Activated T-helper 1 cell treated with Interleukin-2 at 50 U/mL for 16 hours (primary cell): Measurements from ENCODE around the gene CACNB2.

Experiments used
- DNase-seq: peaks from one replicate; pipeline ENCODE4 v3.0.0-alpha.2; 2020; ENCODE audit warnings: low read depth

CACNB2 gene

GRCh38 chr10:18293536-18294510 lies 153.6 kb downstream of the CACNB2 start:
- DNase-seq, result no peak

- no peak for DNase-seq
Measured at GRCh38 chr10:18294633-18295032, 154.4 kb downstream of the CACNB2 start.

- no peak for DNase-seq
Measured at GRCh38 chr10:18297659-18298058, 157.4 kb downstream of the CACNB2 start.

DNA sequence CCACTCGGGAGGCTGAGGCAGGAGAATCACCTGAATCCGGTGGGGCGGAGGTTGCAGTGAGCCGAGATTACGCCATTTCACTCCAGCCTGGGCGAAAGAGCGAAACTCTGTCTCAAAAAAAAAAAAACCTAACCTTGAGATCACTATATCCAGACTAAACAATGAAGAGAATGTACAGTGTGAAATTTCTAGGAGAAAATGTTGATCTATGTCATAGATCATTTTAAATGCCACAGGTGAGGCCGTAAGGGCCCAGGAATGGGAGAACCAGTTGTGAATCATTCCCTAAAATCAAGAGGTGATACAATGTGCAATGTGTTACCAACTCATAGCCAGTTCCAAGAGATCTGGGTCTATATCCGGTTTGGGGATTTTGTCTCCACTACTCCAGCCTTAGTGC lies 158.0 kb downstream of the CACNB2 start:
- DNase-seq, result no peak

- DNase-seq, result no peak
Measured at GRCh38 chr10:18303851-18304801, 163.9 kb downstream of the CACNB2 start.

GRCh38 chr10:18306031-18306430 lies 165.8 kb downstream of the CACNB2 start:
- DNase-seq, result no peak

DNA sequence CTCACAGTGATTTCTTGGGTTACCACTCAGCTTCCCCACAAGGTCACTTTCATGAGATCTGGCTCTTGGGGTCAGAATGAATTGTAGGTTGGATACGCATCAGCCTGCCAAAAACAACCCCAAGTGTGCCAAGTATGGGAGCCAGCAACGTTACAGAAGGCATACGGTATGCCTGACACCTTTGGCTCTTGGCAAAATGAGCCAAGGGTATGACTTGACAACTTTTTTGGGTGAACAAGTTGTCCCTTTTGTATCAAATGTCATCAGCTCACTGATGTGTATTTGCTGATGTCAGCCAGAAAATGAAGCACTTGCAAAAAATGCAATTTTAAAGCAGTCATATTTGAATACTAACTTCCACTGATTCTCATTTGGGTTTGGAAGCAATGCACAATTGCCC lies 168.4 kb downstream of the CACNB2 start:
- DNase-seq, result no peak

DNA sequence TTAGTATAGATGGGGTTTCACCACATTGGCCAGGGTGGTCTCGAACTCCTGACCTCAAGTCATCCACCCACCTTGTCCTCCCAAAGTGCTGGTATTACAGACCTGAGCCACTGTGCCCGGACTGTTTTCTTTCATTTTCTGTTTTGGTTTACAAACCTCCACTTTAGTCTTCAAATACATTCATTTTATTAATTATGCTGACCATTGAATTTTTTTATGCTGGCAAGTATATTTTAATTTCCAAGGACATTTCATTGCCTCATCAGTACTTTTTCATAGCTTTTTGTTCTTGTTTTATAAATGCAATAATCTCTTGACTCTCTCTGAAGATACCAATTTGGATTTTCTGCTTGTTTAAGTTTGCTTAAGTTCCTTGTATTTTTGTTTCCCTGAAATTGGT lies 170.5 kb downstream of the CACNB2 start:
- DNase-seq, result no peak

GRCh38 chr10:18312374-18313139 lies 172.3 kb downstream of the CACNB2 start:
- DNase-seq, result no peak

- DNase-seq, result no peak
Measured at GRCh38 chr10:18313140-18313530, 172.9 kb downstream of the CACNB2 start.

GRCh38 chr10:18313626-18314025 lies 173.4 kb downstream of the CACNB2 start:
- DNase-seq, result no peak

DNA sequence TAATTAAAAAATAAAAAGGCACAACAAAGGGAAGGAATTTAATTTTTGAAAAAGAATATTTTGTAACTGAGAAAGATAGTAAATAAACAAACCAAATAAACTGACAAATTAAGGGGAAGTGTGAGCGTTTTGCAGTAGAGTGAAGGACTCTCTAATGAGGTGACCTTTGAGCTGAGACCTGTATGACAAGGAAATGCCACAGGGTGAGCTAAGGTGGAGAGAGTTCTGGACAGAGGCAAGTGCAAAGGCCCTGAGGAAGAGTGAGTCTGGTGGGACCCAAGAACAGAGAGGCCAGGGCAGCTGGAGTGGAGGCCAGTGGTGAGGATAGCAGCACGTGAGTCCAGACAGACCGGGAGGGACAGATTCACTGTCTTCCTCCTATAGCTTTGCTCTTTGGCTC lies 179.4 kb downstream of the CACNB2 start:
- DNase-seq, result no peak

GRCh38 chr10:18321371-18321770 lies 181.1 kb downstream of the CACNB2 start:
- no peak for DNase-seq

- DNase-seq, result no peak
Measured at GRCh38 chr10:18323916-18324315, 183.7 kb downstream of the CACNB2 start.

- DNase-seq, result no peak
Measured at GRCh38 chr10:18325410-18325809, 185.2 kb downstream of the CACNB2 start.

DNA sequence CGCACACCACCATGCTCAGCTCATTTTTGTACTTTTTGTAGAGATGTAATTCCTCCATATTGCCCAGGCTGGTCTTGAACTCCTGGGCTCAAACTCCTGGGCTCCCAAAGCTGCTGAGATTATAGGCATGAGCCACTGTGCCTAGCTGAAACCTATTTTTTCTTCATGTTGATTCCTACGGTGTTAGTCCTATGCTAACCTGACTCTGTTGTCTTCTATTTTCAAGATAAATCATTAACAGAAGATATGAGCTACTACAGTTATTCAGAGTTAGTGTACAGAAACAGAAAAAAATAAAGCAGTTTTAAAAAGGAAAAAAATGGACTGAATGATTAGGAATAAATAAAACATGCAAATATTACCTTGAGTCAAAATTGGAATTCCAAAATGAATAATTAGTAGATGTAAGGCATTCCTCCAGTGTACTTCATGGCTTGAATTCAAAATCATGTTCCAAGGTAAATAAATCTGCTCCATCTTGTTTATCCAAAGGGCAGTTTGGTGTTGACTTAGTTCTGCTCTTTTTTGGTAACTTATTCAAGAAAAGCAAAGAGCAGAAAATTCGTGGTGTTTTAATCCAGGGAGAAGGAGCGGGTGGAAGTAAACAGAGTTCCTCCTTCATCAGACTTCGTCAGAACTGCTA lies 185.8 kb downstream of the CACNB2 start:
- DNase-seq, result no peak

GRCh38 chr10:18328941-18329340 lies 188.7 kb downstream of the CACNB2 start:
- no peak for DNase-seq

GRCh38 chr10:18332048-18332447 lies 191.8 kb downstream of the CACNB2 start:
- no peak for DNase-seq

- no peak for DNase-seq
Measured at GRCh38 chr10:18332484-18332883, 192.3 kb downstream of the CACNB2 start.

DNA sequence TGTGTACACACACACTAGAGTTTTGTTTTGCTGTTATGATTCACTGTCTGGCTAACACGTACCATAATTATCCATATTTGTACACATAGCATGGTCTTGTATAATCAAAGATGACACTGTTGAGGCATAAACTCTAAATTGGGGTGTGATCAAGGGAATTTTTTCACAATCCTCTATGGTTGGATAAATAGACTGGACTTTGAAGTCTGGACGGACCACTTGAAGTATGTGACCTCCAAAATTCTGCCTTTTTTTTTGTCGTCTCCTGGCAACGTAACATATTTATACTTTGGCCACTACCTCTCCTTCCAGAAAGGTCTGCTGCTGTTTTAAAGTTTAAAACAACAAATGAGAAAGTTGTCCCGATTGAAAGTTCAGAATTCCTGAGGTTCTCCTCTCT lies 193.4 kb downstream of the CACNB2 start:
- no peak for DNase-seq

DNA sequence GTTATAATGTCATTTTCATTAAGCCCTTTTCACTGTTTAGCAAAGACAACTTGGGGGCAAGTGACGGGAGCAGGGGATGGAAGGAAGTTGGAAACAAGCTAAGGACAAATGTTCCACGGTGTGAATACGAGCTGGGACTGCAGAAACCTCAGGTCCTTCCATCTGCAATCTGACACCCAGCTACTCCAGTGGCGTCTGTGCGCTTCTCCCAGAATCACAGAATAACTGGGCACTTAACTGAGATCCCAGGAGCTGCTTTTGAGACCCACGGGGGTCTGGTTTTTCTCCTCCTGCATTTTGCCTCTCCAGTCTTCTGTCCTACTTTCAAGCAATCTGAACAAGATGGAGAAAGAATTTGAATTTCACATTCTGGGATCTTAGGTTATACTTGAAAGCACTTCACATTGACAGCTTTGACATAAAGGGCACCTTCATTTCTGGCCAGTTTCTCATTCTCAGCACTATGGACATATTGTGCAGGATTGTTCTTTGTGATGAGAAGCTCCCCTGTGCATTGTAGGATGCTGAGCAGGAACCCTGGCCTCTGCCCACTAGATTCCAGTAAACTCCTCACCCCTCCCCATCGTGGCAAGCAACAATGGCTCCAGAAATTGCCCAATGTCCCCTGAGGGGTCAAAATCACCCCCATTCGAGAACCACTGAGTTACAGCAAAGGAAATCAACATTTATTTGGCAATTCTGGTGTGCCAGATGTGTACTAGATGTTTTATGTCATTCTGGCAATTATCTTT lies 194.1 kb downstream of the CACNB2 start:
- no peak for DNase-seq
